ENCODE results near the gene PTPRT.

Gene PTPRT

DNA sequence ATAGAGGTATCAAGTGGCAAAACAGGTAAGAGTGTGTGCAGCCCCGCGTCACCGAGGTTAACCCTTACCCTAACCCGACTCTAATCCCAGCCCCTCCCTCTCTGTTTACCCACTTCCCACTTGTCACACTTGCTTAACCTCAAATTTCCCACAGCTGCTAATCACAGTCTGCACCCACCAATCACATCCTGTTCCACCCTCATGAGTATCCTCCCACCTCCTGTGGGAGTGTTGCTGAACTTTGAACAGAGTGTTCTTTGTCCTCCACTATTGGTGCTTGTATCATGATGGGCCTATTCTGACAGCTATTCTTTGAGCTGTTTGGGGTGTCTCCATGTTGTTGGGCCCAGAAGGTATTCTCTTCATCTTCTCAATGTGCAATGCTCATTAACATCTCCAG is 487.8 kb downstream of the PTPRT start:
- no peak for DNase-seq

DNA sequence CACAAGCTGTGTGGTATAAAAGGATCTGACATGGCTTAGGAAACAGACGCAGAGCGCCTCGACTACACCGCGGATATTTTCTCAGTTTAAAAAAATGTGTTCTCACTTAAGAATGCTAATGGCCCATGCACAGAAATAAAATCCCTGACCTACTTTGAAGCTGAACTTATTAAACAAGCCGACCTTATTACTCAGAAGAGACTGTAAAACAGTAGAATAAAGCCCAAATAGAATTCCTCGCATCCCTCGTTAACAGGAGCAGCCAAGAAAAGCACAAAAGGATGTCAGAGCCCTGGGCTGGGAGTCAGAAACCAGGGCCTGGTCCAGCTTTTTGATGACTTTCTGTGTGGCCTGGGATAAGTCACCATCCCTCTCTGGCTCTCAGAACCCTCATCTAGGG is 489.3 kb downstream of the PTPRT start:
- no peak for DNase-seq

DNA sequence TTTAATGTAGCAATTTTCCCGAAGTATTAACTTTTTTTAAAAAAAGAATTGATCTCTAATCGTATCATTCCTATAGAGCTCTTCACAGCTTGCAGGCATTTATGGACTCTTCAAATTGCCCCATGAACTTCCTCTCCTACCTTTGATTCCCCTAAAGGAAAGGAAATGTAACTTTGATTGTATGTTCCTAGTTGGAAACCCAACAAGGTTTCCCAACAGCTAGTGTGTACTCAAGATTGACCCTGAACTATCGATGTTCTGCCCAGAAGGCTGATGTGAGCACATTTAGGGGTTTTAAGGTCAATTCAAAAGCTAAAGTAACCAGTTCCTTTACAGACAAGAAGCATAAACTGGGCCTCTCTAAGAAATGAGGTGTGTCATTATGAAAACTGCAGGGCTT is 491.7 kb downstream of the PTPRT start:
- no peak for DNase-seq

DNA sequence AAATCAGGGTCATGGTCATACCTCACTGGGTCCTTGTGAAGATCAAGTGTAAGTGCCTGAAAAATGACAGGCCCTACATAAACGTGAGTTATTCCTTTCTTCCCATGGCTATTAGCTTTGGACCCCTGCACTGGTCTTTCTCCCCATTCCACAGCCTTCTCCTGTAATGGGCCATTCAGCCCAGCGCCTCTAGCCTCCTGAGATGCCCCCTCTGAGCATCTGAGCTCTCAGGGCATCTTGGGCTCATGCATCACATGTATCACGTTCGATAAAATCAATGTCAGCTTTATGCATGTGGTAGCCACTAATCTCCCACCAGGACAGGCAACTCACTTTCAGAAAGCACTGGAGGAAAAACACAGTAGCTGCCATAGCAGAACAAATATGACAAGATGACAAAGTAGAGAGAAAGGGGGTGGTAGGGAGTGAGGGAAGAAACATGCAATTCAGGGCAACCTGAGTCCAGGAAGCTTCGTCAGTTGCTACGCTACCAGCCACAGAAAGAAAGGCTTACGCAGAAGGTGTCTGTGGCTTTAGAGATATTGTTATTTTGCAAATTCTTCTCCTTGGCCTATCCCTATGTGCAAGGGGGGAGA is 498.8 kb downstream of the PTPRT start:
- DNase-seq = no peak

DNA sequence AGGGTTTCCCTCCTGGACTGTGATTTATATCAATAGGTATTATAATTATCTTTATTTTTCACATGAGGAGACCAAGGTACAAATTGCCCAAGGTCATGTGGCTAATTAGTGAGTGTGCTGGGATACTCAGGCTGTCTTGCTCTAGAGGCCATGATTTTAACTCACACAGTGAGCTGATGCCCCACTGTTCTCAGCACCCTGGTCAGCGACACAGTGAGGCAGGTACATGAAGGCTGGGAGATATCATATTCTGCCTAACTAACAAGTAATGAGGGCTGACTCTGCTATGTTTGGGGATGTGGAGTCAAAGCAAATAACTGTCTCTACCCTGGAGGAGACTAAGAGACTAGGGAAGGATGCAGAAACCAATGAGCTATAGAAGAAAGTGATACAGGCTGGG is 501.1 kb downstream of the PTPRT start:
- no peak for DNase-seq

DNA sequence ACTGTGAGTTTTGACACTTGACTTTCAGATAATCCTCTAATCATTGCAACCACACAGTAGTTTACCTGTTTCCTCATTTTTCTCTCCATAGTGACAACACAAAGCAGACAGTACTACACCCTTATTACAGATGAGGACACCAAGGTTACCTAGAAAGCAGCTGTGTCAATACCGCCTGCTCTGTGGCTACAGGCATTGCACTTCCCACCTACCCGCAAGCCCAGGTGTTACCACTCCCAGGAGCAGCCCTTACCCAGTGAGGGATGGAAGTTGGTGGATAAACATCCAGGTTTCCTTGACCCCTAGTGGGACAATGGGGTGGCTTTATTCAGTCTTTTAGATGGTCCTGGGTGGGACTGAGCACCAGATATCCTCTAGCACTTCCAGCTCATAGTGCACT is 503.6 kb downstream of the PTPRT start:
- no peak for DNase-seq

DNA sequence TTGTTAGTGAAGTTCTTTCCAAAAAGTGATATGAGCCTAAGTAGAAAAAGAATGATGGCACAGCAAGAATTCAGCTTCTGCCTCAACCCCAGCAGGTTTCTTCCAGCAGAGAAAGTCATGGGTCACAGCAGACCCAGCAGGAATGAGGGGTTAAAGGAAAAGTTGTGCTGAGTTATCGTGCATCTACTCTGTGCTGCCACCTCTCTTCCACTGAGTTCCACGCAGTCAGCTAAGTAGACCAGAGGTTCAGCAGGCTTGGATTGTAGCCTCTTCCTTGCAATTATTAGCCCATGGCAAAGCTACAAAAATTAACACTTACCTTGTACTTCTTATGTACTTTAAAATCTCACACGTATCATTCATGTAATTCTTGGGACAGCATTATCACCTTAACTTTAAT is 510.8 kb downstream of the PTPRT start:
- DNase-seq = no peak

DNA sequence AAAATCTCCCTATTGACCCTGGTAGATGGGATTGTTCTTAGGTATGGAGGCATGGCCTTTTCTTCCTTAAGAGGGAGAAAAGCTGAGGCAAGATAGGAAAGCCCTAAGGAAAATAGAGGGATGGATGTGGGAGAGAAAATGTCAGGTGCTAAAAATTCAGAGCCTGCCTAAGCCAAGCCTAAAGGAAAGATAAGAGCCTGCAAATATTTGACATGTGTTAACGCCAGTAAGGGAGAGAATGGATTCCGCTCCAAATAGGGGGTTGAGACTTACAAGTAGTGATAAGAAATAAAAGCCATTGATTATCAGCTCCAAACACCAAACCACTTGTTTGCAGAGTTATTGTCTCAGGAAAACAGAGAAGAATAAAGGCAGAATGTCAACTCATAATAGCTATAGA is 533.6 kb downstream of the PTPRT start:
- no peak for DNase-seq

DNA sequence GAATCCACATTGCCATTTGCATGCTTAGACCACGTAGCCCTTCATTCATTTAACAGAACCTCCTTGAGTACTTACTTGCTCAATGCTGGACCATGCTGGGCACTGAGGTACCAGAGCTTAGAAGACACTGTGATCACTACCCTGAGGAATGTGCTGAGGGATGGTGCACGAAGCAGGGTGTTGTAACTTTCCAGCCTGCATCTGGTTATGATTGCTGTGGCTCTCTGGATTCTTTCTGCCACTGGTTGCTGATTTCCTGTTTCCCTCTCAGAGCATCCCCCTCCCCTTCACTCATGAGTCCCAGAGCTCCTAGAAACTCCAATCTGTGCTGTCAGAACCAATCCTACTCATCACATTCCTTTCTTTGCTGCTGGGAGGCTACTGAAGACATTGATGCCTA is 537.4 kb downstream of the PTPRT start:
- DNase-seq = no peak

DNA sequence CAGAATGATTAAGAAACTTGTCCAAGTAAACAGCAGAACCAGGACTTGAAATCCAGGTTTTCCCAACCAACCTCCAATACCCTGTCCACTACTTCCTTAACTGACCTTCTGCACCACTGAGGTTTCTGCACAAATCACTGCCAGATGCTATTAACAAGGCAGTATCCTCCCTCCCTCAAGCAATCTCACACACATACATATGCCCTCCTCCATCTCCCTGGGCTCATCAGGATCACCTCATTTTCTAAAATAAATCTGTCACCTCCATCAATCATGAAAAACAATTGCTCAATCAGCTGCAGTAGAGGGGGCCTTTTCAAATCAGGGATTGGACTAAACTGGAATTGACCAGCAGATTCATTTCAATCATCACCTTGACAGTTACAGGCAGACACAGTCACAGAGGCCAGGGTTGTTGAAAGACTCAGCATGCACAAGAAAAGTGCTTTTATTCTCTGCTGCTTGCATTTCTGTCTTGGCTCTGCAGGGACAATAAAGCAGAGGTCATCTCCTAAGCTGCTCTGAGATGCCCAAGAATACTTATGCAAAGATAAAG is 539.4 kb downstream of the PTPRT start:
- DNase-seq = no peak

DNA sequence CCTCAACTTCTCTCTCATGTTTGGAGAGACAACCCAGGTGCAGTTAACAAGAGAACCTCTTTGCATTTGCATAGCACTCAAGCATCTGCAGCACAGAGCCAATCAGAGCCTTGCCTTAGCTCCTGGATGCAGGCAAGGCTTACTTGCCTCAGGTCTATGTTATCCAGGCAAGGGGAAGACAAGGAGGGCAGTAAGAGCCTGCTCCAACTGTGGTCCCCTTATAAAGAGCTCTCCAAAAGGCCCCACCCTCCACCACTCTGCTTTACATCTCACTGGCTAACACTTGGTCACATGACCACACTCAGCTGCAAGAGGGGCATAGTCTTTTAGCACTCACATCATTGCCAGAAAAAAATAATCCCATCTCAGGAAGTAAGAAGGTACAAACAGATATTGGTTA is 540.0 kb downstream of the PTPRT start:
- no peak for DNase-seq

DNA sequence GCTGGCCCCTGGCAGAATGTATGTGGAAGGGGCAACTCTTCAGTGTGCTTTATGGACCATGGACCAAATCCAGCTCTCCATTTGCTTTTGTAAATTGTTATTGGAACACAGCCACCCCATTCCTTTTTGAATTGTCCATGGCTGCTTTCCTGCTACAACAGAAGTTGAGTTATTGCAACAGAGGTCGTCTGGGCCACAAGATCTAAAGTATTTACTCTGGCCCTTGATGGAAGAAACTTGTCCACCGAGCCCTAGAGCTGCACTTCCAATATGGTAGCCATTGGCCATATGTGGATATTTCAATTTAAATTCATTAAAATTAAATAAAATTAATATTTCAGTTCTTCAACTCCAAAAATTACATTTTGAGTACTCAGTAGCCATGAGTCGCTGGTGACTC is 543.5 kb downstream of the PTPRT start:
- no peak for DNase-seq

DNA sequence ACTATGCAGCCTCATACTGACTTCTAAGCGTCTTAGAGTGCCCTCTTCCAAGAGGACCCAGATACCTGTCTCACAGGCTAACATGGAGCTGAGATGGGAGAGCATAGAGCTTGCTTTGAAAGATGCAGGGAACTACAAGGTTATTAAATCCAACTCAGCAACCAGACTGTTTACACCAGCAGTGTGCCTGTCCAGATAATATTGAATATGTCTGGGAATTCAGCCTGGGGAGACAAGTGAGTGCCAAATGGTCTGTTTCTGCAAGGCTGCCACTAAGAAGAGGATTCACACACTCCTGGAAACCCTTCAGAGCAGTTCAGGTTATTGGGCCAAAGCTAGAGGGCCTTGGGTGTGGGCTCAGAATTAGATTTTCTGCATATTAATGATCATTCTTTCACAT is 547.8 kb downstream of the PTPRT start:
- no peak for DNase-seq

DNA sequence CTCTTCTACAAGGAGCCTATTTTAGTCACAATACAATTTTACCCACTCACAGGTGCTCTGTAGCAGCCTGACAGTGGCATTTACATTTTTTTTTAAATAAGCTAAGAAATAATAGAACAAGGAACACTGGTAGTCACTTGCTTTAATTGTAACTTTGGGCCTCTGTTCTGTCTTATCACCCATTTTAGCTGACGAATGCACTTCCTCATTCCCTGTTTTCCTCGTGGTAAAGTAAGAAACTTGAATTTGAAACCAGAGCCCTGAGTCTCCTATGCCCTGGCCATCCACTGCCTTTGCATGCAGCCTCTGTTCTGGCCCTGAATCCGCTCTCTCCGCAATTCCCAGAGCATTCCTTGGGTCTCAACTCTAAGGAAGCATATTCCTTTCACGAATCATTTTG is 550.6 kb downstream of the PTPRT start:
- DNase-seq = no peak

DNA sequence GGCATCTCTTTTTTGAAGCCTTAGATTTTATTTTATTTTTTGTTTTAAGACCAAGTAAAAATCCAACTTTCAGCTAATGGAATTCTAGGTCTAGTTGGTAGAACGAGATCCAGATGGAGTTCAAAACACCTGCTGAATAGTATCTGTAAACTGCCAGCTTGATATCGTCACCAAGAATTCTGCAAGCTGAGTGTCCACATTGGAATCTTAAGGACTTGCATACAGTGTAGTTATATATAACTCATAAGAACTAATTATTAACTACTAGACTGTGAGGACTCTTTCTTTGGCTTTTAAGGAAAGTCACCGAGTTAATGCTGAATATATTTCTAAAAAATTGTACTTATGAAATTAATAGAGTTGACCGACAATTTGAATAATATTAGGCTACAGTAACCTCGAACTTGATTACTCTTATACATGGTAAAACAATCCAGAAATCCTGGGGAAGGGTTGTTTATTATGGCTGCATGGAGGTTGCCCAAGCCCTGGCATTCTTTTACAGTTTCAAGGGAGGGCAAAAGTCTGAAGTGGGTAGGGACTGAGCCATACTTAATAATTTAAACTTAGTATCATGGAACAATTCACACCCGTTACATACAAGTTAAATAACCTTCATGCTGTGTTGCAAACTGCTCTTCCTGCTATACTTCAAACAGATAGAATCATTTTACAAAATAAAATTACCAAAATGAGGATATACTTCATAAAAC is 553.9 kb downstream of the PTPRT start:
- no peak for DNase-seq

DNA sequence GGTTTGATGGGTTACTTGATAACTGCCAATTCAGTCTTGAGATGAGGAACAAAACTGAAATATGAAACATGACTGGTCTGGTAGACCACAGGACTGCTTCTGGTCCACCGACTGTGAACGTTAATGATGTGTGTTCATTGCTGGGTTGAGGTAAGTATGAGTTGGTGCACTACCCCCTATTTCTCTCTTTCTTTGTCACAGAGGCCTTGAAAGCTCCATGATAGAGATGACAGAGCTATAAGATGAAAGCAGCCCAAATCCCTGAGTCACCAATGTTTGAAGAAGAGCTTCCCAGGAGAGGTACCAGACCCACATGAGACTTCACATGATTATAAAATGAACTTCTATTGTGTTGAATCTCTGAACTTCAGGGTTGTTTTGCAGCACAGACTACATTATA is 555.5 kb downstream of the PTPRT start:
- no peak for DNase-seq

DNA sequence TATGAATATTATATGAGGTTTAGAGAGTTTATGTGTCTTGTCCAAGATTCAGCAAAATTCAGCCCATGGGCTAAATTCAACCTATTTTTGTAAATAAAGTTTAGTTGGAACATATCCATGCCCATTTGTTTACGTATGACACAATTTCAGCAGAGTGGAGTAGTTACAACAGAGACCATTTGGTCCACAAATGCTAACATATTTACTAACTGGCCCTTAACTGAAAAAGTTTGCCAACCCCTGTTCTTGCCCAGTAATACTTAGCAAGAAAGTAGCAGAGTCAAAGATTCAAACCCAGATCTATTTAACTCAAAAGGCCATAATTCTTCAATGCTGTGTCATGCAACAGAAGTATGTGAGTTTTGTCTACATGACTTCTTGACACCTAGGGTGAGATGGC is 561.0 kb downstream of the PTPRT start:
- no peak for DNase-seq

DNA sequence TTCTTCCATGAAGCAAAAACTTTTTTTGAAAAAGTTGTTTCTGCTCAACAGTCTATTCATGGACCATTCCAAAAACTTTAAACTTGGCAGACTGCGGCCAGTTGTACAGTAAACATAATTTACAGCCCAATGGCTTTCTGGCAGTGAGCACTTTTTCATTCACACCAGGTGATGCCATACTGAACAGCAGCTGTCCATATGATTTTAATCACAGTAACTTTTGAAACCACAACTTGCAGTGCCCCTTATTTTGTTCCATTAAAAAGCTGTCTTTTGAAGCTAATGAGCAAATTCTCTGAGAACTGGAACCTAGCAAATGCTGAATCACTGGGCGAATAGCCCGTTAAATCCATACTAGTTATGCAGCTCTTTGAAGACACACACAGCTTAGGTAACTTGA is 576.6 kb downstream of the PTPRT start:
- no peak for DNase-seq

DNA sequence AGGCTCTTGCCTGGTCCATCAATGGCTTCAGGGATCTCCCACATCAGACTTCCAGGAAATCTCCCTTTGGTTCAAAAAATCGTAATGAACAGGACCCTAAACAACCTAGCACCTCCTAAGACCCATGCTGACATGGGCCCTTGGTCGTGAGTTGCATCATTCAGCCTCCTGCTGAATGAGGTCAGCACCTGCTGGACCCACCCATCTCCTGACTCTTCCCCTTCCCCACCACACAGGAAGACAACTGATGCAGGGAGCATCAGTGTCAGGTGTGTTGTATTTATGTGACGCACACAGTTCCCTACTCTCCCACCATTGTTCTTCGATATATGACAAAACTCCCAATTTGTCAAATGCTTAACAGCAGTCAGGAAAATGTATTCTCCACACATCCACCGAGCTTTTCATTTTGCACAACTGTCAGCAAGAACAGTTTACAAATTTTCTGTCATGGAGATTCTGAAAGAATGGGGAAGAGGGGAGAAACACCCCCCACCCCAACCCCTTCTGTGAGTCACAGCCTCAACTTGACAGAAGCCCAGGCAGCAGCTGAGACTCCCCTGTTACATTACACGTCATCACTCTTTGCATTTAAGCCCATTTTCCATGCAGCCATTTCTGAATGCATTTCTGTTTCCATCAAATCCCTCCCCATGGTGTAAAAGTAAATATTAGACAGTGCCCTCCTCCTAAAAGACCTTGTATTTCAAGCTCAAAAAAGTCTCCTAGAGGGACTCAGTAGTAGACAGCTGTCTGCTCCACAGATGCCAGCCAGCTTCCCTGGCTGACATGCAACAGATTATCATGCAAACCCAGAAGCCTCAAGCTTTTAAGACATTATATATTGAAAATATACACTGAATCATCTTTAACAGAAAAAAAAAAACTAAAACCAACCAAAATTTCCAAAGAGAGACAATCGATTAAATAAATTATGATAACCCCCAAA is 577.5 kb downstream of the PTPRT start:
- DNase-seq = no peak

DNA sequence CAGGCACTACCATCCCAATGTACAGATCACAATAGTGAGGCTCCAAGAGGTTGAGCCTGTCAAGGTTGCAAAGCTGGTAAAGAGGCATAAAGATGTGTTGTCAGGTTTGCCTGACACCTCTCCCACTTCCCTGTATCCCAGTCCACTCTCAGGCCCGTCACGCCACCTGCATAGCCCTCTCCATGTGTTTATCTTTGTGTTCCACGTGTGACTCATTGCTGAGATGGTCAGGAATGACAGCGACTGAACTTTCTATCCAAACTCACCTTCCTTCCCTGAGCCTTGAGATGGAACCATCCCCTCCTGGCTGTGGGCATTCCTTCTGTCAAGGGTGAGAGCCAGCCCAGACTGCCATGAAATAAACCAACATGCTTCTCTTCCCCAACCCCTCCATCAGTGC is 578.3 kb downstream of the PTPRT start:
- no peak for DNase-seq

DNA sequence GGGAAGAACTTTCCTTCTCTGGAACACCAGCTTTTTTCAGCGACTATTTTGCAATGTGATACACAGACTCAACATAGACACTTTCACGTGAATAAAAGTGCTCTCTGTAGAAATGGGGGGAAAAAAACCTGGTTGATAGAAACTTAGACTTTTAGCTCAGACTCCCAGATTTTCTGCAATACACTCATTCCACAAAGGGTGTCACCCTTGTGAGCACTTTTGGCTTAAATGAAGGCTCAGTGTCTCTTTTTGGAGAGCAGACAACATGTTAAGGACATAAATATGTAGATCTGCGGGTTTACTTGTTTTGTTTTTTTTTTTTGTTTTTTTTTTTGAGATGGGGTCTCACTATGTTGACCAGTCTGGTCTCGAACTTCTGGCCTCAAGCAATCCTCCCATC is 579.6 kb downstream of the PTPRT start:
- no peak for DNase-seq

DNA sequence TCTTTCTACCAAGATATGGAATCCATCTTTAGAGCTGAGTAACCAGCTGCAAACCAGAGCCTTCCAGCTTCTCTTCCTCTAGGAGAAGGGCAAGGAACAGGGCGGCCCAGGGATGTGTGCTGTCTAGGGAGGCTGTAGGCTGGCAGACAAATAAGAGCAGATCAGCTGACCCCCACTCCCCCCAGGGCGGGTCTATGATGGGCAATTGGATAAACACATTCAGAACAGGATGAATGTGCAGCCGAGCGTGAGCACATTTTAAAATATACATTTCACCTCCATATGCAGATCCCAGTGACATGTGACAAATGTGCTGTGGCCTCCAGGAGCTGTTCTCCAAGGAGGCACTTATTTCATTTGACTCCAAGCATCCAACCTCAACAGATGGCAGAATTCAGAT is 580.1 kb downstream of the PTPRT start:
- DNase-seq = no peak
